Measurements from ENCODE around the gene DCTN1. TPM values are rescaled to one million over a fixed set of nuclear protein-coding genes. Genes with fewer than 3 reads are reported as not detected.

The DCTN1 gene
- total and polyA plus RNA-seq, 2 donors, result 54.3 to 68.2 TPM

Other genes with a start within 250 kb of the DCTN1 start
- gene BOLA3, start 232.4 kb downstream of the DCTN1 start, total RNA-seq, result 41.7 TPM
- 34.4 TPM for gene BOLA3, start 232.4 kb downstream of the DCTN1 start, polyA plus RNA-seq
- gene MOB1A, start 201.4 kb downstream of the DCTN1 start, total RNA-seq, result 104 TPM
- 68.4 TPM for gene MOB1A, start 201.4 kb downstream of the DCTN1 start, polyA plus RNA-seq
- 45.1 TPM for gene MTHFD2, start 181.7 kb downstream of the DCTN1 start, total RNA-seq
- 47.0 TPM for gene MTHFD2, start 181.7 kb downstream of the DCTN1 start, polyA plus RNA-seq
- gene SLC4A5, start 36.9 kb downstream of the DCTN1 start, total RNA-seq, result 0.85 TPM
- 2.5 TPM for gene SLC4A5, start 36.9 kb downstream of the DCTN1 start, polyA plus RNA-seq
- gene C2orf81, start 41.3 kb upstream of the DCTN1 start, total RNA-seq, result 0.66 TPM
- 5.3 TPM for gene C2orf81, start 41.3 kb upstream of the DCTN1 start, polyA plus RNA-seq
- gene WDR54, start 41.4 kb upstream of the DCTN1 start, total RNA-seq, result 35.6 TPM
- gene WDR54, start 41.4 kb upstream of the DCTN1 start, polyA plus RNA-seq, result 32.5 TPM
- 9.5 TPM for gene RTKN, start 61.6 kb upstream of the DCTN1 start, total RNA-seq
- gene RTKN, start 61.6 kb upstream of the DCTN1 start, polyA plus RNA-seq, result 17.2 TPM
- 27.0 TPM for gene INO80B, start 74.8 kb upstream of the DCTN1 start, total RNA-seq
- gene INO80B, start 74.8 kb upstream of the DCTN1 start, polyA plus RNA-seq, result 53.0 TPM
- gene WBP1, start 78.1 kb upstream of the DCTN1 start, total RNA-seq, result 56.4 TPM
- 114 TPM for gene WBP1, start 78.1 kb upstream of the DCTN1 start, polyA plus RNA-seq
- 27.6 TPM for gene MOGS, start 85.1 kb upstream of the DCTN1 start, total RNA-seq
- gene MOGS, start 85.1 kb upstream of the DCTN1 start, polyA plus RNA-seq, result 38.5 TPM
- 101 TPM for gene MRPL53, start 92.4 kb upstream of the DCTN1 start, total RNA-seq
- gene MRPL53, start 92.4 kb upstream of the DCTN1 start, polyA plus RNA-seq, result 67.7 TPM
- 9.1 TPM for gene CCDC142, start 102.7 kb upstream of the DCTN1 start, total RNA-seq
- 6.7 TPM for gene CCDC142, start 102.7 kb upstream of the DCTN1 start, polyA plus RNA-seq
- 10.3 TPM for gene TTC31, start 102.8 kb upstream of the DCTN1 start, total RNA-seq
- 23.5 TPM for gene TTC31, start 102.8 kb upstream of the DCTN1 start, polyA plus RNA-seq
- gene LBX2, start 119.3 kb upstream of the DCTN1 start, total RNA-seq, result 0.09 TPM
- 0.89 TPM for gene LBX2, start 119.3 kb upstream of the DCTN1 start, polyA plus RNA-seq
- 14.1 TPM for gene PCGF1, start 127.4 kb upstream of the DCTN1 start, total RNA-seq
- gene PCGF1, start 127.4 kb upstream of the DCTN1 start, polyA plus RNA-seq, result 29.0 TPM
- gene TLX2, start 134.1 kb upstream of the DCTN1 start, total RNA-seq, result 0.19 TPM
- gene TLX2, start 134.1 kb upstream of the DCTN1 start, polyA plus RNA-seq, result 0.11 TPM
- 0.14 TPM for gene DQX1, start 145.9 kb upstream of the DCTN1 start, total RNA-seq
- 0.78 TPM for gene DQX1, start 145.9 kb upstream of the DCTN1 start, polyA plus RNA-seq
- gene AUP1, start 149.4 kb upstream of the DCTN1 start, total RNA-seq, result 59.5 TPM
- 208 TPM for gene AUP1, start 149.4 kb upstream of the DCTN1 start, polyA plus RNA-seq
- gene HTRA2, start 149.6 kb upstream of the DCTN1 start, total RNA-seq, result 42.9 TPM
- gene HTRA2, start 149.6 kb upstream of the DCTN1 start, polyA plus RNA-seq, result 70.6 TPM
- gene LOXL3, start 173.6 kb upstream of the DCTN1 start, total RNA-seq, result 1.4 TPM
- 1.6 TPM for gene LOXL3, start 173.6 kb upstream of the DCTN1 start, polyA plus RNA-seq
- gene DOK1, start 174.4 kb upstream of the DCTN1 start, total RNA-seq, result 14.3 TPM
- gene DOK1, start 174.4 kb upstream of the DCTN1 start, polyA plus RNA-seq, result 17.2 TPM